ENCODE results near the gene PRR36. TPM values are rescaled to one million over a fixed set of nuclear protein-coding genes. Genes with fewer than 3 reads are reported as not detected.
A peak's percentile ranks its signal among the peaks of the same experiment; 100 is the strongest.

The PRR36 gene
- total and polyA plus RNA-seq, 2 donors: 0.10 to 0.11 TPM

DNA sequence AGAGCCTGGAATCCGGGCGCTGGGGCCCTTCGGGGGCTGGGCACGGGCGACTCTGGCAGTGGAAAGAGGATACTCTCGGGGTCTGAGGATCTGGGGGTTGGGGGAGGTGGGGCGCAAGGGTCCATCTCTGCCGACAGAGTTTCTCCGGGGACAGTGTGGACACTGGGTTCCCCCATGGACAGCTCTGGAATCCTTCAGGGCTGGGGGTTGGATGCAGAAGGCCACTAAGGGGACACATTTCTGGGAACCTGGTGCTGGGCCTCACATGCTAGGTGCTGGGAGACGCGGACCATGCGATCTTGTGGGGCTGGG is 42.7 kb upstream of the PRR36 start:
- Histone ChIP-seq H3K27ac (ENCODE audit: low read depth) (no peak overlapping the region), H3K36me3 (ENCODE audit: insufficient read depth) (peaks cover 2% of the 10 kb centered on the region), H3K4me3 (ENCODE audit: low read depth, low read length) (peak overlapping the region; percentile 32), H3K4me1 (ENCODE audit: insufficient read depth) (no peaks in the 10 kb centered on the region)
- WGBS: 8% methylated on average over 12 of the region's 12 CpGs
- no peak for DNase-seq (ENCODE audit: extremely low spot score)

DNA sequence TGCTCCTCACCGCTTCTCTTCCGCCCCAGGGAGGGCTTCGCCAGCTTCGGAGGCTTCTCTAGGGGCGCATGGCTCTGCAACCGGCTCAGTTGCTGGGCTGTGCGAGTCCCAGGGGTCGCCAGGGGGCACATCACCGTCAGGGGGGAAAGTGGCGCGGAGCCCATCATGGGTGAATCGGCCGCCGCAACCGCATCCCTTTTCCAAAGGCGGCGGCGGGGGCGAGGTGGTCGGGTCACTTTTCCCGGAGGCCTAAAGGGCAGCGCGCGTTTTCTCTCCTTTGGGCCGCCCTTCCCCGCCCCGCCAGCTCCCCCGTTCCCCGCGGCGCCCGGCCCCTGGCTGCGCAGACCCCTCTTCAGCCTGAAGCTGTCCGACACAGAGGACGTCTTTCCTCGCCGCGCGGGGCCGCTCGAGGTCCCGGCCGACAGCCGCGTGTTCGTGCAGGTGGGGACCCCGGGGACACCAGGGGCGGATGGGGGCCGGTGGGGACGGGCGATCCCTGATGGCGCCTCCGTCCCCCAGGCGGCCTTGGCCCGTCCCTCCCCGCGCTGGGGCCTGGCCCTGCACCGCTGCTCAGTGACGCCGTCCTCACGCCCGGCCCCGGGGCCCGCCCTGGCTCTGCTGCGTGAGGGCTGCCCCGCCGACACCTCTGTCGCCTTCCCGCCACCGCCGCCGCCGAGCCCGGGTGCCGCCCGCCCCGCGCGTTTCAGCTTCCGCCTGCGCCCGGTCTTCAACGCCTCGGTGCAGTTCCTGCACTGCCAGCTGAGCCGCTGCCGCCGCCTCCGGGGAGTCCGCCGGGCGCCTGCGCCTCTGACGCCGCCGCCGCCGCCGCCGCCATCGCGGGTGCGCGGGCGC is 42.1 kb upstream of the PRR36 start:
- Histone ChIP-seq H3K36me3 (ENCODE audit: insufficient read depth) (peaks cover 5% of the 10 kb centered on the region), H3K27ac (ENCODE audit: low read depth) (no peak overlapping the region), H3K4me1 (ENCODE audit: insufficient read depth) (no peaks in the 10 kb centered on the region), H3K4me3 (ENCODE audit: low read depth, low read length) (peak overlapping the region; percentile 32)
- no peak for DNase-seq (ENCODE audit: extremely low spot score)
- WGBS: under 1% methylated on average over 104 of the region's 104 CpGs

DNA sequence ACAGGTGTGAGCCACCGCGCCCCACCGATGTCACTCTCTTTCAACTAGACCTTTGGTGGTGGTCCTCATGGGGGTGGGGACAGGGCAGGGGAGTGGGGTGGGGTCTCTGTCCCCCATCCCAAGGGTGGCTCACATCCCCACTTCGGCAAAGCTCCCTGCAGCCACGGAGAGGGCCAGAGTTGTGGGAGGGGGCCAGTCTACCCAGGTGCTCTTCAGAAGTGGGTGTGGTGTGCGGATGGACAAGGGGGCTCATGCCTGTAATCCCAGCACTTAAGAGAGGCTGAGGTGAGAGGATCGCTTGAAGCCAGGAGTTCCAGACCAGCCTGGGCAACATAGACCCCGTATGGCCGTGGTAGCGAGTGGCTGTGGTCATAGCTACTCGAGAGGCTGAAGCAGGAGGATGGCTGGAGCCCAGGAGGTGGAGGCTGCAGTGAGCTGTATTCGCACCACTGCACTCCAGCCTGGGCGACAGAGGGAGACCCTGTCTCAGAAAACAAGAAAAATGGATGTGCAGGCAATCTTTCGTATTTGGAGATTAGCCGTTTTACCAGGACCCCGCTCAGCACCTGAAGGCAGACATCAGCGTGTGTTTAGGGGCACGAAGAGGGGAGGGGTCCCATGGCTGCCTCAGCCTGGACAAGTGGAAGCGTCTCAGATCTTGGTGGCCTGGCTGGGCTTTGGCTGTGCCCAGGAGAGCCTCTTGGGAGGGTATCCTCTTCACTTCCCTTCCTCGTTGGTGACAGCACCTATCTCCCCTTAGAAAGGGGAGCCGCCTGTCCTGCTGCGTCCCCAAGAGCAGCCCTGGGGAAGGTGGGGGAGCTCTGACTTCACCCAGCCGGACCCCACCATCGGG is 41.3 kb upstream of the PRR36 start:
- 46% methylated on average over 24 of the region's 24 CpGs for WGBS
- H3K27ac ChIP-seq (ENCODE audit: low read depth): no peak overlapping the region
- no peak for DNase-seq (ENCODE audit: extremely low spot score)
- no peaks in the 10 kb centered on the region for H3K4me1 ChIP-seq (ENCODE audit: insufficient read depth)
- peaks cover 8% of the 10 kb centered on the region for H3K36me3 ChIP-seq (ENCODE audit: insufficient read depth)
- H3K4me3 ChIP-seq (ENCODE audit: low read depth, low read length): peak overlapping the region; percentile 5

DNA sequence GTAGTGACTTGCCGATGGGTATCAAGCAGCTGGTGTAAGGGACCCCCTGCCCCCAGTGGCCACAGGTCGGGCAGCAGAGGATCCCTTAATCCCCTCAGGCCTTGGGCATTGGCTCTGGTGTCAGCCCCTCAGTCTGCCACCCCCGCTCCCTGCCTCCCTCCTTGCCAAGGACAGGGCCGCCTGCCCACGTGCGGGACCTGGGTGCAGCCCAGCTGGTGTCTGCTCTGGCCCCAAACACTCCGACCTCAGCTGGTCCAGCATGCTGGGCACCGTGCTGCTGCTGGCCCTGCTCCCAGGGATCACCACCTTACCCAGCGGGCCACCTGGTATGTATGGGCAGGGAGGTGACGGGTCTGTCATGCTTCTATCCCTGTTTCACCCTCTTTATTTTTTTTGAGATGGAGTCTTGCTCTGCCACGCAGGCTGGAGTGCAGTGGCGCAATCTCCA is 40.4 kb upstream of the PRR36 start, which contains the start of gene TGFBR3L:
Gene TGFBR3L, plus strand, starts transcription at position 233 of the 448 bp plus-strand sequence.
- no peak for DNase-seq (ENCODE audit: extremely low spot score)
- Histone ChIP-seq H3K27ac (ENCODE audit: low read depth) (no peak within 1 kb of the TSS), H3K4me3 (ENCODE audit: low read depth, low read length) (no peak within 1 kb of the TSS), H3K36me3 (ENCODE audit: insufficient read depth) (peaks cover 12% of the 10 kb centered on the region), H3K4me1 (ENCODE audit: insufficient read depth) (no peaks in the 10 kb centered on the region)
- WGBS: 61% methylated on average over 12 of the region's 12 CpGs

GRCh38 chr19:7914099-7914498 is 39.9 kb upstream of the PRR36 start:
- Histone ChIP-seq H3K4me3 (ENCODE audit: low read depth, low read length) (no peak overlapping the region), H3K4me1 (ENCODE audit: insufficient read depth) (no peaks in the 10 kb centered on the region), H3K36me3 (ENCODE audit: insufficient read depth) (peaks cover 12% of the 10 kb centered on the region), H3K27ac (ENCODE audit: low read depth) (no peak overlapping the region)
- WGBS: 50% methylated on average over 12 of the region's 12 CpGs
- DNase-seq (ENCODE audit: extremely low spot score): no peak

- WGBS: 87% methylated on average over 10 of the region's 10 CpGs
- no peak for DNase-seq (ENCODE audit: extremely low spot score)
- peaks cover 12% of the 10 kb centered on the region for H3K36me3 ChIP-seq (ENCODE audit: insufficient read depth)
- no peaks in the 10 kb centered on the region for H3K4me1 ChIP-seq (ENCODE audit: insufficient read depth)
- no peak overlapping the region for H3K4me3 ChIP-seq (ENCODE audit: low read depth, low read length)
- H3K27ac ChIP-seq (ENCODE audit: low read depth): no peak overlapping the region
Observed at GRCh38 chr19:7913652-7914051, 39.5 kb upstream of the PRR36 start.

DNA sequence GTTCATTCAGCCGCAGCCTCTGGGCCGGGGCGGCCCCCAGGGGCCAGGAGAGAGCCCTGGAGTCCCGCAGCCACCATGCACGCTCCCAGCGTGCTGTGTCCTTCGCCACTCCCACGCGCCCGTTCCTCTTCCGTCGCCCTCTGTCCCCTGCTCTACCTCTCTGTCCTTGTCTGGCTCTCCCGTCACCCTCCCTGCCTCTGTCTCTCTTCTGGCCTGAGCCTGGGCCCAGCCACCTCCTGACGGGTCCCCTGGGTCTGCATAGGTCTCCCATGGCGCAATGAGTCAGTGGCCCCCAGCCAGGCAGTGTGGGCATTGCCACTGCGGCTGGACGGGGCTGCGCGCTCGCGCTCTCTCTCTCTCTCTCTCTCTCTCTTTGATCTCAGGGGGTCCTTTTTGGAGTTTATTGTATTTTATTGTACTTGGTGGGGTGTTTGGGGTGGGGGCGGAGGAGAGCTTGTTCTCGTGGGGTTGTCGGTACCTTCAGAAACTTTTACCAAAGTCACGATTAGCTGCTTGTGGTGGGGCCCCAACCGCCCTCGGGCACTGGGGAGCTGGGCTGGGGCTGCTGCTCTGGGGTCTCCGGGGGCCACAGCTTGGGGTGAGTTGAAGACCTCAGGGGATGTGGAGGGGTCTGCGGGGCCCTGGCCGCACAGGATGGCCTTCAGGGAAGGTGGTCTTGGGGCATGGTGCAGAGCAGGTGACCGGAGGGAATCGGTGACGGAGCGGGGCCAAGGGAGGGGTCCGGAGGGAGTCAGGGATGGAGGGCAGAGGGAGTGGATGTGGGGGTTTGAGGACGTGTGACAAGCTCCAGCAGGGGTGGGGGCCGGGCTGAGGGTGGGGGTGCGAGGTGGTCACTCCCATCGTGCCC is 38.7 kb upstream of the PRR36 start:
- WGBS: 93% methylated on average over 39 of the region's 39 CpGs
- H3K36me3 ChIP-seq (ENCODE audit: insufficient read depth): peaks cover 12% of the 10 kb centered on the region
- no peak overlapping the region for H3K27ac ChIP-seq (ENCODE audit: low read depth)
- no peak for DNase-seq (ENCODE audit: extremely low spot score)
- H3K4me1 ChIP-seq (ENCODE audit: insufficient read depth): no peaks in the 10 kb centered on the region
- no peak overlapping the region for H3K4me3 ChIP-seq (ENCODE audit: low read depth, low read length)

DNA sequence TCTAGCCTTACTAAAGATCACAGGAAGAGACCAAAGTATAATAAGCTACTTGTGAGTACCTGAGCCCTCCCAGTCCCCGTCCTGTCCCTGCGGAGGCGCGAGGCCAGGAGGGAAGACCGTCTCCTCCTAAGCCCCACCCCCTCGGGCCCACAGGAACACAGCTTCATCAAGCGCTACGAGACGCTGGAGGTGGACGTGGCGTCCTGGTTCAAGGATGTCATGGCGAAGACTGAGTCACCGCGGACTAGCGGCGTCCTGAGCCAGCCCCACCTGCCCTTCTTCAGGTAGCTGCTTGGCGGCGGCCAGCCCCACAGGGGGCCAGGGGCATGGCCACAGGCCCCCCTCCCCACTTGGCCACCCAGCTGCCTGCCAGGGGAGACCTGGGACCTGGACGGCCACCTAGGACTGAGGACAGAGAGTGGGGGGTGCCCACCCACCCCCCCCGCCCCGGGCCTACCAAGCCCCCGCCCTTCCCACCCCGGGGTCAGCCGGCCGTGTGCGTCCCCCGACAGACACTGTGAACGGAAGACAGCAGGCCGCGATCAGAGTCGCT is 38.0 kb upstream of the PRR36 start:
- Histone ChIP-seq H3K36me3 (ENCODE audit: insufficient read depth) (peaks cover 12% of the 10 kb centered on the region), H3K4me3 (ENCODE audit: low read depth, low read length) (no peak overlapping the region), H3K27ac (ENCODE audit: low read depth) (no peak overlapping the region), H3K4me1 (ENCODE audit: insufficient read depth) (no peaks in the 10 kb centered on the region)
- no peak for DNase-seq (ENCODE audit: extremely low spot score)
- WGBS: 88% methylated on average over 31 of the region's 31 CpGs

- WGBS: 85% methylated on average over 18 of the region's 18 CpGs
- Histone ChIP-seq H3K4me1 (ENCODE audit: insufficient read depth) (no peaks in the 10 kb centered on the region), H3K27ac (ENCODE audit: low read depth) (no peak overlapping the region), H3K36me3 (ENCODE audit: insufficient read depth) (peaks cover 12% of the 10 kb centered on the region), H3K4me3 (ENCODE audit: low read depth, low read length) (no peak overlapping the region)
- no peak for DNase-seq (ENCODE audit: extremely low spot score)
Observed at GRCh38 chr19:7911508-7912143, 37.4 kb upstream of the PRR36 start.

GRCh38 chr19:7910321-7911161 is 36.4 kb upstream of the PRR36 start:
- no peak overlapping the region for H3K27ac ChIP-seq (ENCODE audit: low read depth)
- DNase-seq (ENCODE audit: extremely low spot score): no peak
- no peaks in the 10 kb centered on the region for H3K4me1 ChIP-seq (ENCODE audit: insufficient read depth)
- H3K36me3 ChIP-seq (ENCODE audit: insufficient read depth): peaks cover 12% of the 10 kb centered on the region
- H3K4me3 ChIP-seq (ENCODE audit: low read depth, low read length): no peak overlapping the region
- 93% methylated on average over 54 of the region's 54 CpGs for WGBS

DNA sequence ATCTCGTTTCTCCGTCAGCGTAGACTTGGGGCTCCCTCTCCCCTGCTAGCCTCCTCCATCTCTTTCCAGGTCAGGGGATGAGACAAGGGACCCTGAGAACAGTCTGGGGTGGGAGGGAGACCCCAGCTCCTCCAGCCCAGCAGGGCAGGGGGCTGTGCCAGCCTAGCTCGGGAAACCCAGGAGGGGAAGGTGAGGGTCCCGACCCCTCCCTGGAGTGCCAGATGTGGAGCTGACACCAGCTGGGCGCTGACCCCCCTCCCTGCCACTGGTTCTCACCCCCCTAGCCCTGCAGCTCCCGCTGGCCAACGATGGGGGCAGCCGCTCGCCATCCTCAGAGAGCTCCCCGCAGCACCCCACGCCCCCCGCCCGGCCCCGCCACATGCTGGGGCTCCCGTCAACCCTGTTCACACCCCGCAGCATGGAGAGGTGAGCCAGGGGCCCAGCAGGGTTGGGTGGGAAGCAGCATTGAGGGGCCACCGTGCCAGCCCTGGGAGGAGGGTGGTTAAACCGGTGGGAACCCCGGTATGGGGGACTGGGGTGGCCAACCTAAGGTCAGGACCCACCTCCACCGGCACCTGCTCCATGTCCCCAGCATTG is 35.4 kb upstream of the PRR36 start:
- H3K36me3 ChIP-seq (ENCODE audit: insufficient read depth): peaks cover 12% of the 10 kb centered on the region
- H3K27ac ChIP-seq (ENCODE audit: low read depth): no peak overlapping the region
- H3K4me1 ChIP-seq (ENCODE audit: insufficient read depth): no peaks in the 10 kb centered on the region
- H3K4me3 ChIP-seq (ENCODE audit: low read depth, low read length): no peak overlapping the region
- WGBS: 91% methylated on average over 21 of the region's 21 CpGs
- DNase-seq (ENCODE audit: extremely low spot score): no peak
